Neuronal stem cell (in vitro differentiated cells): ENCODE measurements around the gene CORO2B.

ENCODE experiments used
- DNase-seq: peaks from one replicate; pipeline ENCODE4 v3.0.0-alpha.2; 2013; ENCODE audit warnings: low spot score
- H2AFZ ChIP-seq: one replicate; pipeline ENCODE4 v1.6.1; 2013; ENCODE audit warnings: mild to moderate bottlenecking, low read length, inconsistent platforms
- H2AK5ac ChIP-seq: 2 replicates; pipeline ENCODE4 v1.6.1; 2013; ENCODE audit warnings: low read depth, mild to moderate bottlenecking, inconsistent platforms, low read length, moderate library complexity, mixed read lengths
- H2BK120ac ChIP-seq: 2 replicates; pipeline ENCODE4 v1.6.1; 2013; ENCODE audit warnings: low read depth, mild to moderate bottlenecking, inconsistent platforms, low read length, moderate library complexity, mixed read lengths
- H2BK12ac ChIP-seq: one replicate; pipeline ENCODE4 v1.6.1; 2013; ENCODE audit warnings: low read length, inconsistent platforms
- H2BK15ac ChIP-seq: 2 replicates; pipeline ENCODE4 v1.6.1; 2013; ENCODE audit warnings: mild to moderate bottlenecking, low read length, inconsistent platforms, mixed read lengths
- H2BK5ac ChIP-seq: one replicate; pipeline ENCODE4 v1.6.1; 2013; ENCODE audit warnings: inconsistent platforms, mild to moderate bottlenecking, low read length, moderate library complexity
- H3K14ac ChIP-seq: one replicate; pipeline ENCODE4 v1.6.1; 2013; ENCODE audit warnings: low read length, inconsistent platforms
- H3K18ac ChIP-seq: 2 replicates; pipeline ENCODE4 v1.6.1; 2013; ENCODE audit warnings: low read length, inconsistent platforms
- H3K23ac ChIP-seq: 2 replicates; pipeline ENCODE4 v1.6.1; 2013; ENCODE audit warnings: low read depth, mild to moderate bottlenecking, mixed read lengths, low read length, inconsistent platforms; ENCODE audit not compliant: poor library complexity
- H3K27ac ChIP-seq: replicated peaks from 3 replicates; pipeline ENCODE4 v1.5.1; 2013; ENCODE audit warnings: low read length, inconsistent platforms
- H3K27me3 ChIP-seq, 3 experiments: 2 replicates each; pipeline ENCODE4 v1.6.1; 2013; ENCODE audit warnings: low read length in 3 of 3, mild to moderate bottlenecking in 2 of 3, inconsistent platforms in 1 of 3, low read depth in 1 of 3, mixed read lengths in 1 of 3, moderate library complexity in 1 of 3; ENCODE audit not compliant: control insufficient read depth in 3 of 3, insufficient read depth in 3 of 3
- H3K36me3 ChIP-seq, 2 donors: replicated peaks in 1 of 2; 2 replicates each; pipeline ENCODE4 v1.6.1; 2013; ENCODE audit warnings: low read length in 2 of 2; ENCODE audit not compliant: control insufficient read depth in 2 of 2, insufficient read depth in 2 of 2
- H3K4ac ChIP-seq: 2 replicates; pipeline ENCODE4 v1.6.1; 2013; ENCODE audit warnings: inconsistent platforms, mild to moderate bottlenecking, low read length, moderate library complexity
- H3K4me1 ChIP-seq, 2 donors: 1 replicate in 1 of 2; 2 replicates in 1 of 2; pipeline ENCODE4 v1.6.1; 2013; ENCODE audit warnings: low read length in 2 of 2, low read depth in 1 of 2; ENCODE audit not compliant: control insufficient read depth in 2 of 2, insufficient read depth in 1 of 2
- H3K4me2 ChIP-seq: one replicate; pipeline ENCODE4 v1.6.1; 2013; ENCODE audit warnings: mild to moderate bottlenecking, low read length, inconsistent platforms; ENCODE audit not compliant: insufficient read depth, poor library complexity, severe bottlenecking
- H3K4me3 ChIP-seq, 2 donors: 2 replicates each; pipeline ENCODE4 v1.5.1; 2013; ENCODE audit warnings: low read length in 2 of 2, mild to moderate bottlenecking in 2 of 2, inconsistent platforms in 1 of 2, moderate library complexity in 1 of 2
- H3K79me1 ChIP-seq: one replicate; pipeline ENCODE4 v1.6.1; 2013; ENCODE audit warnings: low read depth, mild to moderate bottlenecking, inconsistent platforms, low read length, moderate library complexity
- H3K9ac ChIP-seq: one replicate; pipeline ENCODE4 v1.6.1; 2013; ENCODE audit warnings: mild to moderate bottlenecking, low read depth, low read length, inconsistent platforms; ENCODE audit not compliant: poor library complexity
- H3K9me3 ChIP-seq, 2 donors: replicated peaks in 1 of 2; 2 replicates each; pipeline versions ENCODE3 to v1.6.1; 2013; ENCODE audit warnings: low read length in 2 of 2, mild to moderate bottlenecking in 2 of 2, inconsistent platforms in 1 of 2, low read depth in 1 of 2, mixed read lengths in 1 of 2, moderate library complexity in 1 of 2; ENCODE audit not compliant: control insufficient read depth in 2 of 2, insufficient read depth in 1 of 2
- H4K8ac ChIP-seq: one replicate; pipeline ENCODE4 v1.6.1; 2013; ENCODE audit warnings: low read depth, mild to moderate bottlenecking, inconsistent platforms, low read length, moderate library complexity
- H4K91ac ChIP-seq: one replicate; pipeline ENCODE4 v1.6.1; 2013; ENCODE audit warnings: low read length, low read depth, mild to moderate bottlenecking, inconsistent platforms; ENCODE audit not compliant: poor library complexity
- WGBS, 2 donors: extraction: QIAGEN DNeasy Blood & Tissue Kit; methylation state at CpG; one replicate each; pipeline ENCODE4 v1.1.7; 2013; ENCODE audit warnings: missing lambda C conversion rate in 2 of 2, mixed read lengths in 1 of 2; ENCODE audit not compliant: insufficient read length in 2 of 2, insufficient replicate concordance in 1 of 2; ENCODE audit errors: extremely low coverage in 2 of 2; 5-methylcytosine and 5-hydroxymethylcytosine counted together

CORO2B gene

GRCh38 chr15:68593341-68593740, 14.5 kb downstream of the CORO2B start:
- no peak overlapping the region for H3K4me2 ChIP-seq
- H3K79me1 ChIP-seq = peaks cover 2% of the 10 kb centered on the region
- no peak overlapping the region for H3K9ac ChIP-seq
- no peak overlapping the region for H3K14ac ChIP-seq
- no peak overlapping the region for H3K4me3 ChIP-seq
- no peak overlapping the region for H2AFZ ChIP-seq
- H3K4ac ChIP-seq = no peak overlapping the region
- H3K27me3 ChIP-seq = no peaks in the 10 kb centered on the region
- H2AK5ac ChIP-seq = no peak overlapping the region
- no peak for DNase-seq
- no peak overlapping the region for H3K27ac ChIP-seq
- no peak overlapping the region for H2BK5ac ChIP-seq
- no peaks in the 10 kb centered on the region for H3K36me3 ChIP-seq
- H2BK12ac ChIP-seq = no peak overlapping the region
- peaks cover 22 to 27% of the 10 kb centered on the region in 2 donors for H3K4me1 ChIP-seq
- no peak overlapping the region for H4K8ac ChIP-seq
- no CpG with 5 or more reads among the region's 1 CpG for WGBS, 2 donors
- no peak overlapping the region for H3K23ac ChIP-seq
- no peak overlapping the region for H4K91ac ChIP-seq
- no peak overlapping the region for H2BK15ac ChIP-seq
- no peaks in the 10 kb centered on the region for H3K9me3 ChIP-seq
- no peak overlapping the region for H2BK120ac ChIP-seq
- H3K18ac ChIP-seq = no peak overlapping the region

- H2AK5ac ChIP-seq = no peak overlapping the region
- no peaks in the 10 kb centered on the region for H3K9me3 ChIP-seq
- no peak overlapping the region for H2BK5ac ChIP-seq
- H3K27ac ChIP-seq = no peak overlapping the region
- H3K27me3 ChIP-seq = no peaks in the 10 kb centered on the region
- H2BK120ac ChIP-seq = no peak overlapping the region
- H3K79me1 ChIP-seq = peaks cover 2% of the 10 kb centered on the region
- H4K91ac ChIP-seq = no peak overlapping the region
- H3K36me3 ChIP-seq = no peaks in the 10 kb centered on the region
- H2BK15ac ChIP-seq = no peak overlapping the region
- peaks cover 25 to 33% of the 10 kb centered on the region in 2 donors for H3K4me1 ChIP-seq
- whole genome bisulfite sequencing, 2 donors = no CpG with 5 or more reads among the region's 5 CpGs
- no peak overlapping the region for H3K4me2 ChIP-seq
- no peak overlapping the region for H4K8ac ChIP-seq
- no peak overlapping the region for H3K14ac ChIP-seq
- no peak for DNase-seq
- H2AFZ ChIP-seq = no peak overlapping the region
- no peak overlapping the region for H3K4ac ChIP-seq
- peak overlapping the region; percentile 41 for H2BK12ac ChIP-seq
- no peak overlapping the region for H3K4me3 ChIP-seq
- no peak overlapping the region for H3K23ac ChIP-seq
- H3K9ac ChIP-seq = no peak overlapping the region
- H3K18ac ChIP-seq = no peak overlapping the region
Measured at GRCh38 chr15:68593828-68594532, 15.2 kb downstream of the CORO2B start.

DNA sequence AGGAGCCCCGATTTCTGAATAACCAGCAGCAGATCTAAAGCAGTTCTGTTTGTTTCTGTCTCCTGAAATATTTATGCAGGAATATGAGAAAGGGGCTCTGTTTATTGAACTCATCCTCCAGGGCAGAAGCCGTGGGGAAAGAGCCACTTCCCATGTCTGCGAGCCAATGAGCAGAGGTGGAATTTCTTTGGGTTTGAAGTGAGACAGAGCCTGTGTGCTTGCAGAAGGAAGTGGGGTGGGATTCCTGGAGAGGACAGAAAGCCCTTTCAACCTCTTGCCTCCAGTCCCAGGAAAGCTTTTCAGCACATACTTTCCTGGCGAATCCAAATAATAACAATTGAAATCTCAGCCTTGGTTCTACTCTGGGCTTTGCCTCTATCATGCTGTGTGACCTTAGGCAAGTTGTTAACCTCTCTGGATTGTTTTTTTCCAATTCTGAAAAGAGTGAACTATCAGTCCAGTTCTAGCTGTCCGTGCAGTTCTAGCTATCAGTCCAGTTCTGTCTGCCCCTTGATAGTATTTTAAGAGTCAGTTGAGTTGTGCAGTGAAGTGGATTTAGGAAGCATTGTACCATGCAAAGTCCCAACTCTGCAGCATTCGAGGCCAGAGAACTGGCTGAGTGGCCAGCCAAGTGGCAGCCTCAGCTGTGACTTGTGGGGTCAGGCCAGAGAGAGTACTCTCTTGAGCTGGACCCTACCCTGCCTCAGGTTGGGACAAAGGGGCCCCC, 15.9 kb downstream of the CORO2B start:
- no peak overlapping the region for H2BK15ac ChIP-seq
- H2AK5ac ChIP-seq = no peak overlapping the region
- no peak overlapping the region for H3K9ac ChIP-seq
- H3K18ac ChIP-seq = peak overlapping the region; percentile 31
- H2BK5ac ChIP-seq = no peak overlapping the region
- no peak overlapping the region for H3K14ac ChIP-seq
- no peaks in the 10 kb centered on the region for H3K36me3 ChIP-seq
- H2BK120ac ChIP-seq = no peak overlapping the region
- DNase-seq = no peak
- H3K4ac ChIP-seq = no peak overlapping the region
- no peak overlapping the region for H2BK12ac ChIP-seq
- H3K79me1 ChIP-seq = peaks cover 2% of the 10 kb centered on the region
- H4K8ac ChIP-seq = no peak overlapping the region
- H2AFZ ChIP-seq = no peak overlapping the region
- H3K23ac ChIP-seq = no peak overlapping the region
- H3K4me1 ChIP-seq = peaks cover 30 to 39% of the 10 kb centered on the region in 2 donors
- WGBS, 2 donors = no CpG with 5 or more reads among the region's 6 CpGs
- H3K27ac ChIP-seq = no peak overlapping the region
- H3K4me2 ChIP-seq = no peak overlapping the region
- H3K27me3 ChIP-seq = no peaks in the 10 kb centered on the region
- no peak overlapping the region for H3K4me3 ChIP-seq
- H4K91ac ChIP-seq = no peak overlapping the region
- H3K9me3 ChIP-seq = no peaks in the 10 kb centered on the region

DNA sequence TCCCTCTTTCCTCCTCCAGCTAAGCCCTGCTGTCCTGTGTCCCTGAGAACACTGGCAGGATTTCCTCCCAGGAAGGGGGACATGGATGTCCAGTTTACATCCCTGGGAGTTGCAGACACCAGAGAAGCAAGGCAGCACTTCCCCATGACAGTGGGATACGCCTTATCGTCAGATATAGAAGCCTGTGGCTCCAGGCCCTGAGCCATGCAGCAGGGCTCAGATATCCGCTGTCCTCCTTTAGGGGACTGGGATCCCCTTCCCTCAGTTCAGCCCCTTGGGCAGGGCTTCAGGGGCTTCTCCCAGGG, 16.4 kb downstream of the CORO2B start:
- Histone ChIP-seq H3K36me3 (no peaks in the 10 kb centered on the region), H2AK5ac (no peak overlapping the region), H2BK5ac (no peak overlapping the region), H3K79me1 (peaks cover 2% of the 10 kb centered on the region), H2AFZ (no peak overlapping the region), H3K14ac (no peak overlapping the region), H3K9ac (no peak overlapping the region), H2BK12ac (no peak overlapping the region), H3K23ac (no peak overlapping the region), H3K27ac (no peak overlapping the region), H3K4me1 (peaks cover 29 to 39% of the 10 kb centered on the region in 2 donors), H2BK120ac (no peak overlapping the region), H3K4ac (no peak overlapping the region), H4K91ac (no peak overlapping the region), H3K4me2 (no peak overlapping the region), H3K4me3 (no peak overlapping the region), H3K9me3 (no peaks in the 10 kb centered on the region), H3K27me3 (no peaks in the 10 kb centered on the region), H4K8ac (no peak overlapping the region), H2BK15ac (no peak overlapping the region), H3K18ac (peak overlapping the region; percentile 31)
- DNase-seq = no peak
- WGBS, 2 donors = no CpG with 5 or more reads among the region's 3 CpGs
